Pericardium fibroblast (primary cell): Measurements from ENCODE around the gene ABCB8. TPM values are rescaled to one million over a fixed set of nuclear protein-coding genes. Genes with fewer than 3 reads are reported as not detected.

Experiments
- total RNA-seq: library from RNA; depleted of rRNA; stranded (reverse); fragments of >200 nt; gene quantifications from 2 replicates; pipeline ENCODE4 v1.2.3, GENCODE V29; 2015

Gene ABCB8
- total RNA-seq, result 21.6 and 30.9 TPM in 2 replicates

DNA sequence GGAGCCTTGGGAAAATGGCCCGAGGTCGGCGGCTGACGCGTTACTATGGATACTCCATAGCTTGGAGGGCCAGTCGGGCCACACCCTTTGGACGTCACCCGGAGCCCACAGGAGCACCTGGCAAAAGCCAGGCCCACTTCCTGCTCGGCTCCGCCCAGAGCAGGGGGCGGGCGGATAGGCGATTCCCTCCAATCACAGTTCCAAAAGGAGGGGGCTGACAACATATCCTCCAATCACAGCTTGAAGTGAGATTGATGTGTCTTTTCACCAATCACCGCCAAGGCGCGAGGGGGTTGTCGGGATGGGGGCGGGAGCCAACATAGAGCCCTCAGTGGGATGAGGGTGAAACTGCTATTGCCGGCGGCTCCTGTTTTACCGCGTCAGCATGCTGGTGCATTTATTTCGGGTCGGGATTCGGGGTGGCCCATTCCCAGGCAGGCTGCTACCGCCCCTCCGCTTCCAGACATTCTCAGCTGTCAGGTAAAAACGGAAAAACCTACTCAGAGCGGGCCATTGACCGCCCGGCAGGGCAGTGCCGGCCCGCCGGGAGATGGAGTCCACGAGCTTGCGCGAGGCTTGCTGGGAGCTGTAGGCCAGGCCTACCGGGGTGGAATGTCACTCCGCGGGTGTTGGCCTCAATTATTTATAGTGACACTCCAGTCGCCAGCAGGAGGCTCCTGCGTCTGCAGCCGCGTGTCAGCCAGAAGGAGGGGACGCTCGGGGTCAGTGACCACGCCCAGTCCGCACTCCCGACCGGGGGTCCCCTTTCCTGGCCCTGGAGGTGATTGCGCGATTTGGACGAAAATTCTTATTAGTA lies at the start of gene ABCB8:
Gene ABCB8 (plus strand): TSS at position 320 of the 817 bp plus-strand sequence. CDS start 66 bp downstream, at position 386.

DNA sequence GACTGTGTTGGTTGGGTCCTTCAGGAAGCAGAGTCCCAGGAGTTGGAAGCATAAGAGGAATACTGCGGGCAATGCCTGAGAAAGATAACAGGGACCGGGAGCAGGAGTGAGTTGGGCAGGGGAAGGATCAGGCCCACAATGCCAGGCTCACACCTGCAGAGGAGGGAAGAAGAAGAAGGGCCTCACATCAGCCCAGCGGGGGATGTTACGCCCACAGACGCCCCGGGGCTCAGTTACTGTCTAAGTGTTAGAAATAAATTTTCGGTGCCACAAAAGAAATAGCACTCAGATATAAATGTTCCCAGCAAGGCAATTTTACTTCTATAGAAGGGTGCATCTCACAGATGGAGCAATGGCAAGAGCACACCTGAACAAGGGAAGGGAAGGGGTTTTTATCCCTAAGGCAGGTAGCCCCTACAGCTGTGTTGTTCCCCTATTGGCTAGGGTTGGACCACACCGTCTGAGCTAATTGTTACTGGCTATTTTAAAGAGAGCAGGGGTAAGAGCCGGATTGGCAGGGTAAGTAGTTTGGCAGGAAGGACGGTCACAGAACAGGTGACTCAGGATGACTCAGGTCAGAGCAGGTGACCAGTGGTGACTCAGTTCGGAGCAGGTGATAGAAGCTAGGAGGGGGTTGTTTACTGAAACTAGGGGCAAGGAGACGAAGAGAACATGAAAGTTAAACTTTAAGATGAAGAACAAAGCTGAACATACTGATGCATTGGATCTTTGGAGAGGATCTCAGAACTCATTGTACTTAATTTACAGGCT lies 37.6 kb upstream of the ABCB8 start, which contains the start of gene NOS3:
Gene NOS3 (plus strand): TSS at position 602 of the 771 bp plus-strand sequence. CDS start 2,787 bp downstream, outside the sequence.

DNA sequence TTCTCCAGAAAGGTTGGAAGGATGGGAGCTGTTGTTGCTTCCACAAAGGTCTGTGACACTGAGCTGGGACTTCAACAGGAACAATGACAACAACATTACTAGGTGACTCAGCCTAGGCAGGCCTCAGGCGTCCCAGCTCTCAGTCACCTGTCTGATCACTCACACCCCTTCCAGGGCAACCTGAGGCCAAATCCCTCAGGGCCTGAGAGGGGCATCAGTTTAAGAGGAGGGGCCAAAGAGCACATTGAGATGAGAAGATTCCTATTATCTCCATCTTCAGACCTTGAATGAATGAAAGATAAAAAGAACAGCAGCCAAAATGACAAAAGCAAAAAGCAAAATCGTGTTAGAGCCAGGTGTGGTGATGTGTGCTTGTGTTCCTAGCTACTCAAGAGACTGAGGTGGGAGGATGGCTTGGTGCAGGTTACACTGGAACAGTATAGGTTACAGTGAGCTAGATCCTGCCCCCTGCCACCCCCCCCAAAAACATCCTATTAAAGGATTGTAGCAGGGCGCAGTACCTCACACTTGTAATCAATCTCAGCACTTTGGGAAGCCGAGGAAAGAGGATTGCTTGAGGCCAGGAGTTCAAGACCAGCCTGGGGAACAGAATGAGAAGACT lies 3.7 kb upstream of the ABCB8 start, which contains the start of gene ATG9B:
Gene ATG9B (minus strand): TSS at position 60 of the 622 bp plus-strand sequence. CDS start 71 bp downstream, outside the sequence.

DNA sequence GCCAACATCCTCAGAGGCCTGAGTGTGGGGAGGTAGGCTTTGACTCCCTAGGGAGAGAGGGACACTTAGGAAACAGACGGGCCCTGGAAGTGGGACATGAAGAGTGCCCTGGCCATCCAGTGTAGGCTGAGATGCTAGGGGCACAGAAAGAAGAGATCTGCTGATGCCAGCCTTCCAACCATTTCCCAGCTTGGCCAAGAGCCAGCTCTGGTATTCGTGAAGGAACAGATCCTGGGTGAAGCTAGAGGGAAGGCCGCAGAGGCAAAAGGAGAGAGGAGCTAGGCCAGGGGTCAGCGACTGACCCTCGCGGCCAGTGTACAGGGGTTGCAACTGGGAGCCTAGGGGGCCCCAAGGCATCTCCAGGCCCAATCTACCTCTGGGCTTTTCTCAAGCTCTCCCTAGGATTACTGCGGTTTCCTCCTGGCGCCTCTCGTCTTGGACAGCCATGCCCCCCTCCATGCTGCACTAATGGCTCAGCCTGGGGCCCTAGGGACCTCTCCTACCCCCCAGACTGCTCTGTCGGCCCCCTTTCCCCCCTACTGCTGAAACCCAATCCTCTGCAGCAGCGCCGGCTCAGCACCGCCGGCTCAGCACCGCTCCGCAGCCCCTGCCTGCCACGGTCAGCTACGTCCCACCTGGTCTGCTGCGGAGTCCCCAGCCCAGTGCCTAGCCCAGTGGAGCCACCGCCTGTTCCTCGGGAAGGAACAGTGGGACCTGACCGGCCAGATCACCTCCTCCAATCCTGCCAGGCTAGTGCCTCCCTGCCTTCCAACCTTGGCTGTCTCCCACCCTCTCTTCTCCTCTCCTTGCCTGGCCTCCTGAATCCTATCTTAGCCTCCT lies 19.9 kb downstream of the ABCB8 start, which contains the start of gene ASIC3:
Gene ASIC3 (plus strand): TSS at position 556 of the 840 bp plus-strand sequence. CDS start 355 bp downstream, outside the sequence.

DNA sequence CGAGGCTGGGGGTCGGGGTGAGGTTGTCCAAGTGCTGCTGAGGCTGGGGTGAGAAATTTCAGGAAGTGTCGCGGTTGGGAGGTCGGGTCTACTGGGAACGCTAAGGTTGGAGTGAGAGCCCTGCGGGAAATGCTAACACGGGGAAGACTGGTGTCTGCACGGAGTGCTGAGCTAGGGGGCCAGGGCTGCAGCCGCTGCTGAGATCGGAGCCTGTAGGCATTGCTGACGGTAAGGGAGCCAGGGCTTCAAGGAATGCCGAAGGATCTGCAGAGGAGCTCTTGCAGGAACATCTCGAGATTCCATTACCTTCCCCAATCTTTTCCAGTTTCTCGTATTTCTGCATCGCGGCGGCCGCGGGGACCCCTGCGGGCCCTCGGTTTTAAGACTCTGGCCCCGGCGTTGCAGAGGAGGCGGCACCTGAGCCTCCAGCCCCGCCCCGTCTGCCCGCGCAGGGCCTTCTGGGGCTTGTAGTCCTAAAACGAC lies 29.3 kb downstream of the ABCB8 start, which contains the start of gene CDK5:
Gene CDK5 (minus strand): TSS at position 392 of the 483 bp plus-strand sequence. CDS start 49 bp downstream, at position 343.

DNA sequence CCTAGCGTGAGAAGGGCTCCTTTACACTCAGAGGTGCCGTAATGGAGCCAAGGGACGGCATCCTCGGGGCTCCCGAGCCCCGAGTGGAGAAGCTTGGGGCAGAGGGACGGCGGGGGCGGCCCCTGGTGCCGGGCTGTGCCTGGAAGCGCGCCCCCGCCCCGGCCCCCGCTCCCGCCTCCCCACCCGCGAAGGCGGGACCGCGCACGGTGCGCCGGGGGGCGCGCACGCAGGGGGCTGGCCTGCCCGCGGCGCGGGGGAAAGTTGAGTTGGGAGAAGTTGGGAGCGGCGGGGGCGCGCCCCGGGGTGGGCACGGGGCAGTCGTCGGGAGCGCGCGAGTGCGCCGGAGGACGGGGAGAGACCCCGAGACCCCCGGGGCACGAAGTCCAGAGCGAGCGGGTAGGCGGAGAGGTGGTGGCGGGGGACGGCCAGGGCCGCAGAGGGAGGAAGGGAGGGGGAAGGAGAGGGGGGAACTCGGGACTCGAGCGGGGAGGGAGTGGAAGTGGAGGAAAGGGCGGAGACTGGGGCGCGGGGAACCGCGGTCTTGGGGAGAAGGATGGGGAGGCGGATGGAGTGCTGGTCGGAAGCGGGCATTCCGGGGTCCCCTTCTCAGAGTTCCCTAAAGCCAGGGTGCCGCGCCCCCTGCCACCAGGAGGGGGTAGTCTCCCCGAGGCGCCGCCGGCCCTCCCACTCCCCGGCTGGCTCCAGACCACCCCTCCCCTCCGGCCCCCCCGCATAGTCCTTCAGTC lies 31.3 kb downstream of the ABCB8 start, which contains the start of gene SLC4A2:
Gene SLC4A2 (plus strand): TSS at position 223 of the 746 bp plus-strand sequence. CDS start 2,399 bp downstream, outside the sequence.

DNA sequence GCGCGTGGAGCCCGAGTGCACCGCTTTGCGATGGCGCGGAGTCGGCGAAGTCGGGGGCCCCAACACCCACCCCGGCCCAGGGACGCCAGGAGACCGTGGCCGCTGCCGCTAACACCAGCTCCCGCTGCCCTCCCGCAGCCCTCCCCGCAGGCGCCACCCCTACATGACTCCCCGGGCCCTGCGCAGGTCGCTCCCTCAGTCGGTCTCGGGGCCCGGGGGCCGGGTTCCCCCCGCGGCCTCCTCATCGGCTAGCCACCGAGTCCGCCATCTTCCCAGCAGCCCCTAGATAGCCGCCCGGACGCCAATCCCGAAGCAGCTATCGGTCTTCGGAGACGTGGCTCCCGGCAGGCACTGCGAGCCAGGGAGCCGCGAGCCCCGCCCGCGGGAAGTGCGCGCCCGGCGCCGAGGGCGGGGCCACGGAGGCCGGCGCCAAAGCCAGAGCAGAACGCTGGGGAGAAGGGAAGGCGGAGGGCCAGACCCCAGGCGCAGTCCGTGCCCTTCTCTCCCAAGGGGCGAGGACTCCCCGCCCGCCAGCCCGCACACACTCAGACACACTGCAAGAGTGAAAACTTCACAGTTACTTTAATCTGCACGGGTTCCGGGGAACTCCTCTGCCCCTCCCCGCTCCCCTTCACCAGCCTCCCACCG lies 52.4 kb downstream of the ABCB8 start, which contains the start of gene FASTK:
Gene FASTK (minus strand): TSS at position 288 of the 648 bp plus-strand sequence. CDS start 43 bp downstream, at position 245.

DNA sequence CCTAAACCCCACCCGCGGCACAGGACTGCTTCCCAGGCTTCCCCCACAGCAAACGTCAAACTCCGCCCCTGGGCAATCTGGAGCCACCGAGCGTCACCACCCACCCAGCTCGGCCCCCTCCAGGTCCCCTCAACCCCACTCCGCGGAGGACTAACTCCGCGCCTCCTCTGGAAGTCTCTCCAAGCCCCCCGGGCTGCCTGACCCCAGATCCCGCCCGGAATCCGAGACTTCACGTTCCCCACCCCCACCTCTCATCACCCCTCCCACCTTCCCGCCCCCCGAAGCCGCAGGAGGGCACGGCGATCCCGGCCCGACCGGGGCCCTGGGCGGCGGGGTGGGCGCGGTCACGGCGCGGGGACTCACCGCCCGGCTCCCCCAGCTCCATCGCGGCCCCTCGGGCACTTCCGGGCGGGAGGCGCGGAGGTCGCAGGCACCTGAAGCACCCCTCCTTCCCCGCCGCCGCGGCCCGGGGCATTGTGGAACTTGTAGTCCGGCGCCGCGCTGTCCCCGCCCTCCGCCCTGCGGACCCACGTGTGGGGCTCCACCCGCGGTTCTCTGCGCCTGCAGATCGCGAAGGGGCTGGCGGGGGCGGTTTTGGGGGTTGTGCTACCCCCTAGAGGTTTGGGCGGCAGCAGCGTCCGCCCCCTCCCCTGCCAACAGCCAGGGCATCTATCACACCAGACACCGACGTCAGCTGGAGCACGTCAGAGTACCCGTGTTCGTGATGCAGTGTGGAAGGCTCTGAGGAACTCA lies 55.0 kb downstream of the ABCB8 start, which contains the start of gene TMUB1:
Gene TMUB1 (minus strand): TSS at position 423 of the 753 bp plus-strand sequence. CDS start 930 bp downstream, outside the sequence.

DNA sequence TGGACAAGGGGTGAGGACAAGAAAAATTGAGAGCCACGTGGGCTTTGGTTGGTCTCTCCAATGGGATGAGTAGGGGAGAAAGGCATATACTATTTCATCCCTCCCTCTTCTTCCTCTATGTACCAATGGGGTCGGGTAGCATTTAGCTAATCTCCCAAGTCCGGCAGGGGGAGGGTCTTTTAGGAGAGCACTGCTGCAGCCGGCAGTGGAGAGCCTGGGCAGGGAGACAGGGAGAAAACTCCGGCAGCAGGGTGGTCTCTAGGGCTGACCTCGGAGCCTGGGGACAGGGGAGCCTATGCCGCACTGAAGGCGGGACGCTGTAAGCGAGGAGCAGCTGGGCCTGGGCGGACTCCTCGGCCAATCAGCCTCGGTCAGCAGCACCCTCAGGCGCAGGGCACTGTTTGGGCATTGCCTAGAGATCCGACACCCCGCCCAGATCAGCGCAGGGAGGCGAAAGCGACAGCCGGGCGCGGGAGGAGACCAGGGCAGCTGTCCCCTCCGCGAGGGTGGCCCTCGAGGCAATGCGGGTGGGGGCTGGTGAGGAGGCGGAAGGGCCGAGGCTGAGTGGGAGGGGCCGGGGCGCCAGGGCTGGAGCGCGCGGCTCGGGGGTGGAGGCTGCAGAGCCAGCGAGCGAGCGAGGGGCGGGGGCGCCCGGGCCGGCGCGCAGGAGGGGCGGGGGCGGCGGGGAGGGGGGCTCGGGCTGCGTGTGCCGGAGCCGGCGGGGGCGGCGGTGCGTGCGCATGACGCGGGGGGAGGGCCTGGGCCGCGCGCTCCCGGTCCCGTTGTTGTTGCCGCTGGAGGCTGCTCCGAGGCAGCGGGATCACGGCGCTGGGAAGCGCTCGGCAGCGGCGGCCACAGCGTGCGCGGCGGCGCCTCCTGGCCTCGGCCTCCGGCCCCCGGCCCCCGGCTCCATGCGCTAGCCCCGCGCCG lies 57.7 kb downstream of the ABCB8 start, which contains the start of gene AGAP3:
Gene AGAP3 (plus strand): TSS at position 785 of the 930 bp plus-strand sequence. CDS start 267 bp downstream, outside the sequence.

Other genes starting within 250 kb of the ABCB8 start
- gene TMEM176B, start 228.1 kb upstream of the ABCB8 start, total RNA-seq, result 2.2 and 12.2 TPM in 2 replicates
- gene TMEM176A, start 227.7 kb upstream of the ABCB8 start, total RNA-seq, result 4.1 and 6.2 TPM in 2 replicates
- gene AOC1, start 175.9 kb upstream of the ABCB8 start, total RNA-seq, result not detected in 2 replicates
- gene KCNH2, start 50.1 kb upstream of the ABCB8 start, total RNA-seq, result 0.12 and 0.34 TPM in 2 replicates
- 2.9 and 3.5 TPM in 2 replicates for gene NOS3, start 37.4 kb upstream of the ABCB8 start, total RNA-seq
- gene ATG9B, start 4.0 kb upstream of the ABCB8 start, total RNA-seq, result 0.12 TPM in 1 of 2 replicates, not detected in the other
- 0.17 and 0.47 TPM in 2 replicates for gene ASIC3, start 20.1 kb downstream of the ABCB8 start, total RNA-seq
- 11.8 and 15.2 TPM in 2 replicates for gene CDK5, start 29.4 kb downstream of the ABCB8 start, total RNA-seq
- gene SLC4A2, start 31.1 kb downstream of the ABCB8 start, total RNA-seq, result 111 and 200 TPM in 2 replicates
- 72.9 and 100 TPM in 2 replicates for gene FASTK, start 52.4 kb downstream of the ABCB8 start, total RNA-seq
- 44.2 and 46.4 TPM in 2 replicates for gene TMUB1, start 55.0 kb downstream of the ABCB8 start, total RNA-seq
- 28.1 and 37.1 TPM in 2 replicates for gene AGAP3, start 58.0 kb downstream of the ABCB8 start, total RNA-seq
- gene GBX1, start 139.2 kb downstream of the ABCB8 start, total RNA-seq, result not detected in 2 replicates
- not detected in 2 replicates for gene ASB10, start 158.8 kb downstream of the ABCB8 start, total RNA-seq
- gene H2BK1, start 182.0 kb downstream of the ABCB8 start, total RNA-seq, result not detected in 2 replicates
- 34.2 and 43.7 TPM in 2 replicates for gene ABCF2, start 198.8 kb downstream of the ABCB8 start, total RNA-seq
- gene CHPF2, start 204.0 kb downstream of the ABCB8 start, total RNA-seq, result 56.2 and 89.6 TPM in 2 replicates
- 58.6 and 67.7 TPM in 2 replicates for gene SMARCD3, start 220.2 kb downstream of the ABCB8 start, total RNA-seq